PFSK-1 (cell line): ENCODE results near the gene NUDT5.

ENCODE experiments used
- FOXP2 ChIP-seq: optimal IDR thresholded peaks from 2 replicates; pipeline ENCODE3; 2011; ENCODE audit warnings: borderline replicate concordance, control low read depth, inconsistent platforms; ENCODE audit not compliant: insufficient read depth; ENCODE audit errors: extremely low read length, extremely low read depth
- POLR2AphosphoS5 ChIP-seq: IDR thresholded peaks from 2 replicates; pipeline ENCODE4 v1.6.1; 2012; ENCODE audit warnings: low read depth, mild to moderate bottlenecking, control low read depth, low read length, moderate library complexity
- SIN3A ChIP-seq: IDR thresholded peaks from 2 replicates; pipeline ENCODE4 v1.6.1; 2012; ENCODE audit warnings: mild to moderate bottlenecking, low read length, moderate library complexity, borderline replicate concordance; ENCODE audit not compliant: insufficient read depth
- TAF1 ChIP-seq: IDR thresholded peaks from 2 replicates; pipeline ENCODE4 v1.6.1; 2012; ENCODE audit warnings: low read length, control low read depth, borderline replicate concordance; ENCODE audit not compliant: insufficient read depth
- TF ChIP-seq, protein P1 (sequence below), 2 experiments: IDR thresholded peaks; 2 replicates each; pipeline versions ENCODE4 v1.6.1 to v1.8.0; 2011 to 2012; ENCODE audit warnings: low read depth in 2 of 2, low read length in 2 of 2, control low read depth in 1 of 2, inconsistent platforms in 1 of 2, mild to moderate bottlenecking in 1 of 2, moderate library complexity in 1 of 2; ENCODE audit not compliant: insufficient read depth in 1 of 2

NUDT5 gene

DNA sequence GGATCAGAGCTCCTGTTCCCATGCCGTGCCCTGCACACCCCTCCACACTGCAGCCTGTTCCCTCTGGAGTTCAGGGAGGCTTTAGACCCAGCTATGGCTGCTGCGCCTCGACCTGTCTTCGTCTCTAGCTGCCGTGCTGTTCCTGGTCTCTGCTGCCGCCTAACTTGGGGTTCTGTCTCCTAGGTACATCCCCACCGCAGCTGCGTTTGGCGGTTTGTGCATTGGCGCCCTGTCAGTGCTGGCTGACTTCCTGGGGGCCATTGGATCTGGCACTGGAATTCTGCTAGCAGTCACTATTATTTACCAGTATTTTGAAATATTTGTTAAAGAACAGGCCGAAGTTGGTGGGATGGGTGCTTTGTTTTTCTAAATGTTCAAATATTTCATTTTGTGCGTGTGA lies 31.6 kb downstream of the NUDT5 start:
- TF ChIP-seq SIN3A: no peak
- TF ChIP-seq, protein P1, sequence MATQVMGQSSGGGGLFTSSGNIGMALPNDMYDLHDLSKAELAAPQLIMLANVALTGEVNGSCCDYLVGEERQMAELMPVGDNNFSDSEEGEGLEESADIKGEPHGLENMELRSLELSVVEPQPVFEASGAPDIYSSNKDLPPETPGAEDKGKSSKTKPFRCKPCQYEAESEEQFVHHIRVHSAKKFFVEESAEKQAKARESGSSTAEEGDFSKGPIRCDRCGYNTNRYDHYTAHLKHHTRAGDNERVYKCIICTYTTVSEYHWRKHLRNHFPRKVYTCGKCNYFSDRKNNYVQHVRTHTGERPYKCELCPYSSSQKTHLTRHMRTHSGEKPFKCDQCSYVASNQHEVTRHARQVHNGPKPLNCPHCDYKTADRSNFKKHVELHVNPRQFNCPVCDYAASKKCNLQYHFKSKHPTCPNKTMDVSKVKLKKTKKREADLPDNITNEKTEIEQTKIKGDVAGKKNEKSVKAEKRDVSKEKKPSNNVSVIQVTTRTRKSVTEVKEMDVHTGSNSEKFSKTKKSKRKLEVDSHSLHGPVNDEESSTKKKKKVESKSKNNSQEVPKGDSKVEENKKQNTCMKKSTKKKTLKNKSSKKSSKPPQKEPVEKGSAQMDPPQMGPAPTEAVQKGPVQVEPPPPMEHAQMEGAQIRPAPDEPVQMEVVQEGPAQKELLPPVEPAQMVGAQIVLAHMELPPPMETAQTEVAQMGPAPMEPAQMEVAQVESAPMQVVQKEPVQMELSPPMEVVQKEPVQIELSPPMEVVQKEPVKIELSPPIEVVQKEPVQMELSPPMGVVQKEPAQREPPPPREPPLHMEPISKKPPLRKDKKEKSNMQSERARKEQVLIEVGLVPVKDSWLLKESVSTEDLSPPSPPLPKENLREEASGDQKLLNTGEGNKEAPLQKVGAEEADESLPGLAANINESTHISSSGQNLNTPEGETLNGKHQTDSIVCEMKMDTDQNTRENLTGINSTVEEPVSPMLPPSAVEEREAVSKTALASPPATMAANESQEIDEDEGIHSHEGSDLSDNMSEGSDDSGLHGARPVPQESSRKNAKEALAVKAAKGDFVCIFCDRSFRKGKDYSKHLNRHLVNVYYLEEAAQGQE (IDR thresholded peaks at IDR 0.05; ENCODE audit: insufficient read depth in 1 of 2, low read depth in 2 of 2, low read length in 2 of 2): no peak
- no peak for TF ChIP-seq TAF1
- TF ChIP-seq FOXP2: no peak
- TF ChIP-seq POLR2AphosphoS5: no peak

DNA sequence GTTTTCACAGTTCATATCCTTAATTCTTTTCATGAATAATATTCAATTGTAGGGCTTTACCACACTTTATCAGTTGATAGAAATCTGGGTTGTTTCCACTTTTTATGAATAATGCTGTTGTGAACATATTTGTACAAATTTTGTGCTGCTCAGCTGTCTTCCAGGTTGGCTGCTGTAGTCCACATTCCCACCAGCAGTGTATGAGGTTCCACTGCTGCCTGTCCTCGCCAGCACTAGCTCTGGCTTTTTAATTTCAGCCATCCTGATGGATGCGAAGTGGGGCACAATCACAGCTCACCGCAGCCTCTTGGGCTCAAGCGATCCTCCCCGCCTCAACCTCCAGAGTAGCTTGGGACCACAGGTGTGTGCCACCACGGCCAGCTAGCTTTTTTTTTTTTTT lies 32.8 kb downstream of the NUDT5 start:
- TF ChIP-seq POLR2AphosphoS5 (no peak), SIN3A (no peak), TAF1 (no peak)

DNA sequence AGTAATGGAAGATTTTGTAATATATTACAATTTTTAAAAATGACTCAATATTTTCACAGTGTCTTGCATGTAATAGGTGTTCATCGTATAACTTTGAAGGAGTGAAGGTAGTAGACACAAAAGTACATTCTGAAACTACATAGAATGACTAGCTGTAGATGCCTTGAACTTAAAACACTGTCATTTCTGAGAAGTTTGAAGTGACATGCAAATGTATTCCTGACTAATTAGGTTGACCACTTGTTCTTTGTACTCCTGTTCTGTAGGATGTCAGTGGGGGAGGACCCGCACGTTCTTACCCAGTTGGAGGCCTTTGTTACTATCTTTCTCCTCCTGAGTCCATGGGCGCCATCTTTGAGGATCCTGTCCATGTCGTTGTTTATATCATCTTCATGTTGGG lies 35.0 kb downstream of the NUDT5 start:
- no peak for TF ChIP-seq SIN3A
- TF ChIP-seq, protein P1 (IDR thresholded peaks at IDR 0.05; ENCODE audit: insufficient read depth in 1 of 2, low read depth in 2 of 2, low read length in 2 of 2): no peak
- no peak for TF ChIP-seq TAF1
- TF ChIP-seq POLR2AphosphoS5: no peak
- TF ChIP-seq FOXP2: no peak

DNA sequence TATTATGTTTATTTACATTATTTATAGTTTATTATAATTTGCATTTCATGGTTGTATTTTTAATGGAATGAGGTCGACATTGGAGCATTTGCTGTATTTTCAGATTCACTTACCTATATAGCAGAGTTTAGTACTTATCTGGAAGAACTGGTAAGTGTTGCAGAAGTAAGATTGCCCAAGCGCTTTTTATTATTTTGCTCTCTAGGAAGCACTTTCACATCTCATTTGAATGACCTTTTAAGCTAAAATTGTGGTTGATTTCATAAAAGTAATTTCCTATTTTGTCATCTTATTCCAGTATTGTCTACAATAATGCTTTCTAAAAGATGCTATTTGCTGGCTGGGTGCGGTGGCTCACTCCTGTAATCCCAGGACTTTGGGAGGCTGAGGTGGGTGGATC lies 37.6 kb downstream of the NUDT5 start:
- TF ChIP-seq, protein P1 (IDR thresholded peaks at IDR 0.05; ENCODE audit: insufficient read depth in 1 of 2, low read depth in 2 of 2, low read length in 2 of 2): no peak
- TF ChIP-seq SIN3A (no peak), POLR2AphosphoS5 (no peak), TAF1 (no peak), FOXP2 (no peak)

DNA sequence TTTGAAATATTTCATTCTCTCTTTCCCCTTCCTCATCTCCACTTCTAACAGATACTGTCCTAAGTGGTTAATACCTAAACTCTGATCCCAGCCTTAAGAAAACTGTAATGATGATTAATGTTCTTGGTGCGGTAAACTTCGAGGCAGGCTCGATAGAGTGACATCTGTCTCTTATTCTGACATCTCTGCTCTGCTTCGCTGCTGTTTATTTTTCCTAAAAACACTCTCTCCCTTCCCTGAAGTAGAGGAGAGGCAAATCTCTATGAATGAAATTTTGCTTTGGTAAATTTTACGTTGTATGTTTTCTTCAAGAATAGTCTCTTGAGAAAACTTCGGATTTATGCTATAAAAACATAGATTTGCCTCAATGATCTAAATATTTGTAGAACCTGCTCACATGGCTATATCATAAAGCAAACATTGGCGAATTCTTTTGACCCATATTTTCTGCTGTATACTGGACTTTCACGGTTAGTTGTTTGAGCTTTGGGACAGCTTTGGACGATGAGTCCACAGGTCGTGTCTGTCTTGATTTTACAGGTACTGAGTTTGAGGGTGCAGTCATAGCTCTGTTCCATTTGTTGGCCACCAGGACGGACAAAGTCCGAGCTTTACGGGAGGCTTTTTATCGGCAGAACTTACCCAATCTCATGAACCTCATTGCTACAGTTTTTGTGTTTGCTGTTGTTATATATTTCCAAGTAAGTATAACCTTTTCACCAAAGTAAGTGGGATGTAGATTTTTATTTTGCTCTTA lies 39.1 kb downstream of the NUDT5 start:
- TF ChIP-seq FOXP2: no peak
- TF ChIP-seq SIN3A: no peak
- no peak for TF ChIP-seq POLR2AphosphoS5
- TF ChIP-seq, protein P1 (IDR thresholded peaks at IDR 0.05; ENCODE audit: insufficient read depth in 1 of 2, low read depth in 2 of 2, low read length in 2 of 2): no peak
- TF ChIP-seq TAF1: no peak
